Mucosa of descending colon (tissue), 3 donors: ENCODE data around the gene SF3B2. TPM values are rescaled to one million over a fixed set of nuclear protein-coding genes. Genes with fewer than 3 reads are reported as not detected.

Experiments used
- ATAC-seq: fragments of 200-7000 bp; cut with Tn5 transposase; one replicate; pipeline ENCODE4 v1.9.1; 2020; ENCODE audit warnings: mild to moderate bottlenecking, moderate library complexity
- DNase-seq, 3 donors: peaks; one replicate each; pipeline ENCODE4 v3.0.0-alpha.2; 2020
- H3K36me3 ChIP-seq: fragments of 200-600 bp; one replicate; pipeline ENCODE4 v1.8.0; 2021; ENCODE audit warnings: low read depth, mild to moderate bottlenecking
- H3K4me1 ChIP-seq: fragments of 200-600 bp; one replicate; pipeline ENCODE4 v1.8.0; 2021; ENCODE audit warnings: low read depth, mild to moderate bottlenecking
- H3K4me3 ChIP-seq: fragments of 200-600 bp; one replicate; pipeline ENCODE4 v1.8.0; 2021; ENCODE audit warnings: mild to moderate bottlenecking
- H3K9me3 ChIP-seq: fragments of 200-600 bp; one replicate; pipeline ENCODE4 v1.8.0; 2021; ENCODE audit warnings: mild to moderate bottlenecking
- intact Hi-C, 2 donors: fragments of 100-400 bp; cut with DNase I in 1 of 2; cut with micrococcal nuclease in 1 of 2; formaldehyde crosslinking; loops; one replicate each; pipeline versions ENCODE4 v1.11.0 to v1.11.1; 2022; cut with DNase I, micrococcal nuclease
- total RNA-seq, 3 donors: library from RNA; stranded (reverse); fragmentation: NEBNext Ultra II Directional in 2 of 3; extraction: Animal tissue kit (Norgen Biotek cat#: 25700) in 2 of 3; gene quantifications; one replicate each; pipeline versions ENCODE4 v1.2.1 to v1.2.4, GENCODE V29; 2021 to 2023
- TF ChIP-seq, protein P1 (sequence below): fragments of 200-600 bp; IDR thresholded peaks from one replicate; pipeline ENCODE4 v1.8.0; 2022; ENCODE audit warnings: antibody characterized with exemption, mild to moderate bottlenecking
- donor health status: DM: no; HTN: no; CAD: no; lungs with moderate emphysema.
- donor health status: DM: no; HTN: no; CAD: no.
- donor health status: DM: no; HTN: yes; CAD: no.

Gene SF3B2
- total RNA-seq, 3 donors from 2014 or later, result 116 to 143 (median 135) TPM

DNA sequence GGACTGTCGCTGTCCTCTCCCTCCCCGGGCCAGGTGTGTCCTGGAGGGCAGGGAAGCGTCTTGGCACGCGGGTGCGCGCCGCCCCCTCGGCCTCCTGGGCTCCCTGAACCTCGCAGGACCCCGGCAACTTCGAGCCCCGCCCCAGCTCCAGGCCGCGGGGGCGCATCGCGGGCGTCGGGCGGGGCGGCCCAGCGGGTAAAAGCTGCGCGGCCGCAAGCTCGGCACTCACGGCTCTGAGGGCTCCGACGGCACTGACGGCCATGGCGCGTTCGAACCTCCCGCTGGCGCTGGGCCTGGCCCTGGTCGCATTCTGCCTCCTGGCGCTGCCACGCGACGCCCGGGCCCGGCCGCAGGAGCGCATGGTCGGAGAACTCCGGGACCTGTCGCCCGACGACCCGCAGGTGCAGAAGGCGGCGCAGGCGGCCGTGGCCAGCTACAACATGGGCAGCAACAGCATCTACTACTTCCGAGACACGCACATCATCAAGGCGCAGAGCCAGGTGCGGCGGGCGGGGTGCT, 40.3 kb upstream of the SF3B2 start, which contains the start of gene CST6:
Gene CST6 (plus strand): TSS at position 224 of the 519 bp plus-strand sequence. CDS start 37 bp downstream, at position 261.
- TF ChIP-seq, protein P1, sequence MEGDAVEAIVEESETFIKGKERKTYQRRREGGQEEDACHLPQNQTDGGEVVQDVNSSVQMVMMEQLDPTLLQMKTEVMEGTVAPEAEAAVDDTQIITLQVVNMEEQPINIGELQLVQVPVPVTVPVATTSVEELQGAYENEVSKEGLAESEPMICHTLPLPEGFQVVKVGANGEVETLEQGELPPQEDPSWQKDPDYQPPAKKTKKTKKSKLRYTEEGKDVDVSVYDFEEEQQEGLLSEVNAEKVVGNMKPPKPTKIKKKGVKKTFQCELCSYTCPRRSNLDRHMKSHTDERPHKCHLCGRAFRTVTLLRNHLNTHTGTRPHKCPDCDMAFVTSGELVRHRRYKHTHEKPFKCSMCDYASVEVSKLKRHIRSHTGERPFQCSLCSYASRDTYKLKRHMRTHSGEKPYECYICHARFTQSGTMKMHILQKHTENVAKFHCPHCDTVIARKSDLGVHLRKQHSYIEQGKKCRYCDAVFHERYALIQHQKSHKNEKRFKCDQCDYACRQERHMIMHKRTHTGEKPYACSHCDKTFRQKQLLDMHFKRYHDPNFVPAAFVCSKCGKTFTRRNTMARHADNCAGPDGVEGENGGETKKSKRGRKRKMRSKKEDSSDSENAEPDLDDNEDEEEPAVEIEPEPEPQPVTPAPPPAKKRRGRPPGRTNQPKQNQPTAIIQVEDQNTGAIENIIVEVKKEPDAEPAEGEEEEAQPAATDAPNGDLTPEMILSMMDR, result no peak
- no peaks in the 10 kb centered on the region for H3K9me3 ChIP-seq
- ATAC-seq (peak; percentile 18), DNase-seq (peak in 1 of 3 donors; percentile 54)
- peaks cover 5% of the 10 kb centered on the region for H3K4me1 ChIP-seq
- no peaks in the 10 kb centered on the region for H3K36me3 ChIP-seq
- intact Hi-C loops, result no loop called here
- H3K4me3 ChIP-seq, result no peak within 1 kb of the TSS

DNA sequence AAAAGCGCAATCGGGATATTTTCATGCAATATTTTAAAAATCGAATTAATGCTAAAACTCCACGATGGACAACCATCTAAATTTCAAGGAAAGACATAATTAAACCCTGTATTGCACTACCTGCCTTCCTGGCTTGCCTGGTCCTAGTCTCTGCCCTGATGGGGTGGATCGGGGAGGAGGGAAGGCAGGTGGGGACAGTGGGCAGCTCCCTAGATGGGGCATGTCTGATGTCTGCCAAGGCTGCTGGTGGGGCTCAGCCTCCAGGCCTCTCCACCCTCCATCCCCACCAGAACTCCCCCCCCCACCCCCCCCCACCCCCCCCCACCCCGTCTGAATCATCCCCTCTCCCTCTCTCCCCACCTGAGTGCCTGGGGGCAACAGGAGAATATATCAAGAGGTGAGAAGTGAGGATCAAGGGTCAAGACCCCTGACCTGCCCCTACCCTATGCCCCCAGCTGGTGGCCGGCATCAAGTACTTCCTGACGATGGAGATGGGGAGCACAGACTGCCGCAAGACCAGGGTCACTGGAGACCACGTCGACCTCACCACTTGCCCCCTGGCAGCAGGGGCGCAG, 39.7 kb upstream of the SF3B2 start:
- intact Hi-C loops, result no loop called here
- TF ChIP-seq, protein P1, result no peak
- DNase-seq, result peak in 1 of 3 donors; percentile 25

DNA sequence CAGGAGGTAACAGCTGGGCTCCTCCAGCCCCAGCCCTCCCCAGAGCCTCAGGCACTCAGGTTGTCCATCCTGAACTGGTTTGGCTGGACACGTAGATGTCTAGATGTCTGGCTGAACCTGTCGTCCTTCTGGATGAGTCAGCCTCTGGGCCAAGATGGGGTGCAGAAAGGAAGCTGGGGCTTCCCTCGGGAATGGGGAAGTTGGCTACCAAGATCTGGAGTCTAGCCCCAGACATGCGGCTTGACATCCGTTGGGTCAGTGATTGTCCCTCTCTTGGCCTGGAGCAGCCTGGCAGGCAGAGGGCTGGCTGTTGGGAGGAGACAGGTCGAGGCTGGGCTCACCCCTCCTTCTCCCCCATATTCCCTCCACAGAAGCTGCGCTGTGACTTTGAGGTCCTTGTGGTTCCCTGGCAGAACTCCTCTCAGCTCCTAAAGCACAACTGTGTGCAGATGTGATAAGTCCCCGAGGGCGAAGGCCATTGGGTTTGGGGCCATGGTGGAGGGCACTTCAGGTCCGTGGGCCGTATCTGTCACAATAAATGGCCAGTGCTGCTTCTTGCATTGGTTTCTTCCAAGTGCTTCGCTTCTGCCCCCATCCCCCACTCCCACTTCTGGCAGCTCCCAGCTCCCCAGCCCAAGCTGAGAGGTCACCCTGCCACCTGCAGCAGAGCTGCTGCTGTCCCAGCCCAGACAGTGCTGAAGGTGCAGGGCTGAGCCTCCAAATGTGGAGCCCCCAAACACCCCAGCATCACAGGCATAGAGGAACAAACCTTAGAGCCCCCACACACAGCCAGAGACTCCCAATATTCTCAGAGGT, 39.0 kb upstream of the SF3B2 start:
- DNase-seq (peak in 1 of 3 donors; percentile 43), ATAC-seq (peak; percentile 21)
- H3K9me3 ChIP-seq, result no peaks in the 10 kb centered on the region
- H3K4me3 ChIP-seq, result no peak overlapping the region
- TF ChIP-seq, protein P1, result no peak
- H3K4me1 ChIP-seq, result peaks cover 5% of the 10 kb centered on the region
- H3K36me3 ChIP-seq, result no peaks in the 10 kb centered on the region
- intact Hi-C loops, result no loop called here

More for the DNA sequence above, 39.7 kb upstream of the SF3B2 start:
- no peak overlapping the region for H3K4me3 ChIP-seq
- no peak for ATAC-seq
- no peaks in the 10 kb centered on the region for H3K9me3 ChIP-seq
- peaks cover 5% of the 10 kb centered on the region for H3K4me1 ChIP-seq
- no peaks in the 10 kb centered on the region for H3K36me3 ChIP-seq

DNA sequence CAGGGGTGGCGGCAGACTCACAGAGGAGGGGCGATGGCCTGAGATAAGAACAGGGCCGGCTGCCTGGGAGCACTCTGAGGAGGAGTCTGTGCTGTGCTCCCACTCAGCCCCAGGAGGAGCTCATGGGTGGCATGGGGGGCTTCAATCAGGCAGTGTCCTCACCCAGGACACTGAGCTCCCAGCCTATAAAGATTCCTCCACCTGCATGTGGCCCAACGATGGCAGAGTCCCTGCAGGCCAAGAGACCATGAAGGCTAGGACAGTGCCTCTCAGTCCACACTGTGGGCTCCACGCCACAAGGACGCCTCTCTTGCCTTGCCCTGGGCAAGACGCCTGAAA, 38.4 kb upstream of the SF3B2 start:
- ATAC-seq, result no peak
- intact Hi-C loops, result no loop called here
- DNase-seq, result no peak
- Histone ChIP-seq H3K9me3 (no peaks in the 10 kb centered on the region), H3K4me3 (no peak overlapping the region), H3K4me1 (peaks cover 5% of the 10 kb centered on the region), H3K36me3 (no peaks in the 10 kb centered on the region)
- TF ChIP-seq, protein P1, result no peak

DNA sequence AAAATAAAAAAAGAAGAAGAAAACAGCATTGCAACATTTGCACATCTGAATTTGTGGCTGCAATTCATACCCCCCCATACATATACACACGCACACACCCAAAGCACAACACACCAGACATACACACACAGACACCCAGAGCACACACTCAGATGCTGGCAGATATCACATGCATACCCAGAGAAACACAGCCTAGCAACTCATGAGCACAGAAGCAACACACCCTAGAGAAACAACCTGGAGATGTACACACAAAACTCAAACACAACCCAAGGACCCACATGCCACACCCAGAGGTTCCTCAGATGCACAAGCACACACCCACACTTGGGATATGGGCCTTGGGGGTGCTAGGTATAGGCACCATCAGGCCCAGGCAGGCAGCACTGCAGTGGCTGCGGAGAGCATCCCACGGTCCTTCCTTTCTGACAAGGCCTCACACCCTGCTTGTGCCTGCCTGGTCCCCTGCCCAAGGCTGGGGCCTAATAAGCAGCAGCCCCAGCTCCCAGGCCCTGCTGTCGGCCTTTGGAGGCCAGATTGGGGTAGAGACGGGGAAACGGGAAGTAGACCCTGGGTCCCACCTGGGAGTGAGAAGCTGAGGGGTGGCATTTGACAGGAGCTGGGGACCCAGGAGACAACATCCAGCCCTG, 37.2 kb upstream of the SF3B2 start:
- TF ChIP-seq, protein P1, result no peak
- no peaks in the 10 kb centered on the region for H3K36me3 ChIP-seq
- no peak for ATAC-seq
- intact Hi-C loops, result no loop called here
- no peak overlapping the region for H3K4me3 ChIP-seq
- no peak for DNase-seq
- peaks cover 5% of the 10 kb centered on the region for H3K4me1 ChIP-seq
- no peaks in the 10 kb centered on the region for H3K9me3 ChIP-seq
